Right lobe of liver (tissue), 6 donors: ENCODE measurements around the gene COL27A1. TPM values are rescaled to one million over a fixed set of nuclear protein-coding genes. Genes with fewer than 3 reads are reported as not detected.
"Not testable (repeated sequence)": the region's sequence is repeated elsewhere in the genome, so short reads cannot be mapped to it uniquely, and the experiment has no call there.

ENCODE experiments used
- ATAC-seq, 4 donors: fragments of 200-7000 bp; cut with Tn5 transposase; one replicate each; pipeline ENCODE4 v1.9.1; 2020; ENCODE audit warnings: mild to moderate bottlenecking in 4 of 4, moderate library complexity in 4 of 4
- DNase-seq, 3 donors: peaks; one replicate each; pipeline ENCODE4 v3.0.0-alpha.2; 2020
- H3K27ac ChIP-seq, 3 donors: fragments of 200-600 bp; one replicate each; pipeline ENCODE4 v1.8.0; 2022
- H3K27me3 ChIP-seq, 2 donors: fragments of 200-600 bp; one replicate each; pipeline ENCODE4 v1.8.0; 2022
- H3K36me3 ChIP-seq, 4 donors: fragments of 200-600 bp; sonication (generic) in 1 of 4; one replicate each; pipeline versions ENCODE4 v1.5.1 to v1.8.0; 2017 to 2022; ENCODE audit warnings: control low read depth in 1 of 4
- H3K4me1 ChIP-seq, 4 donors: fragments of 200-600 bp; sonication (generic) in 1 of 4; one replicate each; pipeline versions ENCODE4 v1.5.1 to v1.8.0; 2017 to 2022; ENCODE audit warnings: control low read depth in 1 of 4
- H3K4me3 ChIP-seq, 3 donors: fragments of 200-600 bp; one replicate each; pipeline ENCODE4 v1.8.0; 2022
- H3K9me3 ChIP-seq, 4 donors: fragments of 200-600 bp; sonication (generic) in 1 of 4; one replicate each; pipeline versions ENCODE4 v1.5.1 to v1.8.0; 2017 to 2022; ENCODE audit warnings: control low read depth in 1 of 4
- CTCF ChIP-seq, 4 donors: fragments of 200-600 bp in 3 of 4; fragments of 450-650 bp in 1 of 4; IDR thresholded peaks; one replicate each; pipeline versions ENCODE4 v1.5.1 to v1.8.0; 2016 to 2022; ENCODE audit warnings: antibody characterized with exemption in 4 of 4, mild to moderate bottlenecking in 2 of 4
- POLR2A ChIP-seq: fragments of 450-650 bp; IDR thresholded peaks from one replicate; pipeline ENCODE4 v1.6.1; 2017; ENCODE audit warnings: antibody characterized with exemption, mild to moderate bottlenecking
- WGBS: methylation state at CpG from one replicate; pipeline ENCODE4 v1.1.6; 2018; ENCODE audit warnings: low coverage, low lambda C conversion rate; ENCODE audit not compliant: insufficient coverage; ENCODE audit errors: missing lambda C conversion rate; 5-methylcytosine and 5-hydroxymethylcytosine counted together
- intact Hi-C, 2 donors: fragments of 100-400 bp; cut with DNase I; formaldehyde crosslinking; loops; one replicate each; pipeline versions ENCODE4 v1.11.2 to v1.14.1; 2022
- total RNA-seq, 6 experiments: library from RNA; depleted of rRNA in 2 of 6; stranded (reverse); fragments of >200 nt in 2 of 6; fragmentation: NEBNext Ultra II Directional in 3 of 6; extraction: Animal tissue kit (Norgen Biotek cat#: 25700) in 3 of 6; gene quantifications; one replicate each; pipeline versions ENCODE4 v1.1.0 to v1.2.4, GENCODE V29; 2016 to 2023
- donor health status: DM: no; HTN: yes; CAD: no.
- donor health status: DM: no; HTN: no; CAD: no.
- donor health status: DM: no; HTN: no; CAD: no.
- donor health status: DM: no; HTN: yes; CAD: no.
- donor health status: DM: no; HTN: yes; CAD: no.

COL27A1 gene
- total RNA-seq, 6 experiments from 2014 or later = 11.8 to 51.9 (median 29.3) TPM

- peaks cover 0 to 15% (median 0%) of the 10 kb centered on the region in 4 donors for H3K4me1 ChIP-seq
- H3K36me3 ChIP-seq, H3K27me3 ChIP-seq, DNase-seq, intact Hi-C loops, H3K9me3 ChIP-seq: not testable (repeated sequence)
- peak within 1 kb of the TSS; percentile 38 to 62 (median 60) for H3K4me3 ChIP-seq
- peak; percentile 27 to 59 (median 48) for ATAC-seq
- peak within 1 kb of the TSS; percentile 45 to 83 (median 47) for H3K27ac ChIP-seq
- no CpG with 5 or more reads among the region's 10 CpGs for WGBS
These were observed 174.3 kb downstream of the COL27A1 start, which contains the start of gene ORM2 for GRCh38 chr9:114329625-114330022. Gene ORM2 (plus strand): TSS chr9:114329869. CDS start chr9:114329905, 36 bp downstream.

- Histone ChIP-seq H3K27me3 (no peaks in the 10 kb centered on the region), H3K4me1 (peaks cover 0 to 15% (median 0%) of the 10 kb centered on the region in 4 donors), H3K27ac (peak overlapping the region in 2 of 3 donors; percentile 33 to 60), H3K36me3 (peaks cover 0 to 4% (median 0%) of the 10 kb centered on the region in 4 donors), H3K9me3 (no peaks in the 10 kb centered on the region), H3K4me3 (peak overlapping the region; percentile 38 to 62 (median 60))
- 20% methylated on average over 10 of the region's 10 CpGs for WGBS
- DNase-seq = no peak
- intact Hi-C loops = no loop called here
- TF ChIP-seq CTCF (IDR thresholded peaks at IDR 0.05) (no peak), POLR2A (no peak)
- no peak for ATAC-seq
These were observed 175.3 kb downstream of the COL27A1 start for GRCh38 chr9:114330636-114331035.

- H3K36me3 ChIP-seq, H3K27me3 ChIP-seq, DNase-seq, ATAC-seq, H3K9me3 ChIP-seq, intact Hi-C loops: not testable (repeated sequence)
- H3K27ac ChIP-seq = peak overlapping the region in 1 of 3 donors; percentile 60
- H3K4me3 ChIP-seq = peak overlapping the region; percentile 38 to 62 (median 60)
- H3K4me1 ChIP-seq = peaks cover 0 to 15% (median 0%) of the 10 kb centered on the region in 4 donors
- 29% methylated on average over 9 of the region's 19 CpGs for WGBS
These were observed 176.2 kb downstream of the COL27A1 start for GRCh38 chr9:114331229-114332195.

GRCh38 chr9:114332474-114333040 lies 177.2 kb downstream of the COL27A1 start:
- H3K27me3 ChIP-seq, intact Hi-C loops, H3K27ac ChIP-seq, DNase-seq, H3K36me3 ChIP-seq, H3K9me3 ChIP-seq: not testable (repeated sequence)
- Histone ChIP-seq H3K4me3 (peak overlapping the region in 1 of 3 donors; percentile 18), H3K4me1 (peaks cover 0 to 15% (median 0%) of the 10 kb centered on the region in 4 donors)
- peak in 1 of 4 donors; percentile 3 for ATAC-seq
- WGBS = 58% methylated on average over 3 of the region's 4 CpGs

GRCh38 chr9:114333718-114334117 lies 178.4 kb downstream of the COL27A1 start:
- DNase-seq, H3K4me3 ChIP-seq, H3K4me1 ChIP-seq, H3K27ac ChIP-seq, H3K36me3 ChIP-seq, H3K27me3 ChIP-seq, H3K9me3 ChIP-seq, intact Hi-C loops: not testable (repeated sequence)
- 19% methylated on average over 3 of the region's 4 CpGs for WGBS
- peak; percentile 38 to 63 (median 50) for ATAC-seq

GRCh38 chr9:114334490-114334889 lies 179.2 kb downstream of the COL27A1 start:
- no peaks in the 10 kb centered on the region for H3K9me3 ChIP-seq
- H3K27ac ChIP-seq = no peak overlapping the region
- no peak overlapping the region for H3K4me3 ChIP-seq
- intact Hi-C loops = no loop called here
- ATAC-seq (no peak), DNase-seq (no peak)
- H3K27me3 ChIP-seq = no peaks in the 10 kb centered on the region
- no CpG with 5 or more reads among the region's 9 CpGs for WGBS
- peaks cover 0 to 9% (median 2%) of the 10 kb centered on the region in 4 donors for H3K36me3 ChIP-seq
- no peaks in the 10 kb centered on the region for H3K4me1 ChIP-seq
- no peak for TF ChIP-seq CTCF (IDR thresholded peaks at IDR 0.05)
- TF ChIP-seq POLR2A = no peak
